ENCODE measurements around the gene ZNF724.
A peak's percentile ranks its signal among the peaks of the same experiment; 100 is the strongest.

The ZNF724 gene

DNA sequence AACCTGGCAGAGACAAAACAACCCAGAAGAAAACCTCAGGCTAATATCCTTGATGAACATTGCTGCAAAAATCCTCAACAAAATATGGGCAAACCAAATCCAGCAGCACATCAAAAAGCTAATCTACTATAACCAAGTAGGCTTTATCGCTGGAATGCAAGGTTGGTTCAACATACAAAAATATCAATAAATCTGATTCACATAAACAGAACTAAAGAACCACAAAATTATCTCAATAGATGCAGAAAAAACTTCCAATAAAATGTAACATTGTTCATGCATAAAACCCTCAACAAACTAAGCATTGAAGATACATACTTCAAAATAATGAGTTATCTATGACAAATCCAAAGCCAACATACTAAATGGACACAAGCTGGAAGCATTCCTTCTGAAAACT is 8.8 kb downstream of the ZNF724 start:
- DNase-seq (ENCODE audit: low read depth) = no peak

DNA sequence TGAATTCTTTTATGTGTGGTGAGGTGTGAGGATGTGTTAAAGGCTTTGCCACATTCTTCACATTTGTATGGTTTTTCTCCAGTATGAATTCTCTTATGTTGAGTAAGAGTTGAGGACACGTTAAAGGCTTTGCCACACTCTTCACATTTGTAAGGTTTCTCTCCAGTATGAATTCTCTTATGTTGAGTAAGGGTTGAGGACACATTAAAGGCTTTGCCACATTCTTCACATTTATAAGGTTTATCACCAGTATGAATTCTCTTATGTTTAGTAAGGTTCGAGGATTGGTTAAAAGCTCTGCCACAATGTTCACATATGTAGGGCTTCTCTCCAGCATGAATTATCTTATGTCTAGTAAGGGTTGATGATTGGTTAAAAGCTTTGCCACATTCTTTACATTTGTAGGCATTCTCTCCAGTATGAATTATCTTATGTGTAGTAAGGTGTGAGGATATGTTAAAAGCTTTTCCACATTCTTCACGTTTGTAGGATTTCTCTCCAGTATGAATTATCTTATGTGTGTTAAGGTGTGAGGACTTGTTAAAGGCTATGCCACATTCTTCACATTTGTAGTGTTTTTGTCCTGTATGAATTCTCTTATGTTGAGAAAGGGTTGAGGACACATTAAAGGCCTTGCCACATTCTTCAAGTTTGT is 27.1 kb downstream of the ZNF724 start:
- DNase-seq (ENCODE audit: low read depth) = no peak

DNA sequence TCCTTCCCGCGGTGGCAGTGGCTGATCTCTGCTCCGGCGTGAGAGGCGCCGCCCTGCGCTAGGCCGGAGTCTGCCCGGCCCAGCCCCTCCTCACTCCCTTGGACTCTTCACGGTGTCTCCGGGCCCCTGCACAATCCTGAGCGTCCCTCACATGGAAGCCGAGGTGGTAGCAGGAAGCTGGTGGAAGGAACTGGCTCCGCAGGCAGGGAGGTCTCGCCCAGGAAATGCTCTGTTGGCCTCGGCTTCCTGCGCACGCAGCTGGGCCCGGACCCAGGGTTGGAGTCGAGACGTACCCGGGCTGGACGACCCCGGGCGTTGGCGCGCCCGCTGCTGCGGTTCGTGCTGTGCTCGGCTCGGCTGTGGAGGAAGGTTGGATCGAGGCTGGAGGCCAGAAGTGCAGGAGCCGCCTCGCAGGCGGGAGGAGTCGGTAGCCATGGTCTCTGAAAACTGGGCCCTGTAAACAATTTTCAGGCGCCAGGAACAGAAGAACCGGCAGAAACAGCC is 46.3 kb downstream of the ZNF724 start:
- peak; percentile 12 for DNase-seq (ENCODE audit: low read depth)

GRCh38 chr19:23190341-23190740 is 59.9 kb downstream of the ZNF724 start:
- no peak for DNase-seq (ENCODE audit: low read depth)

GRCh38 chr19:23183251-23183650 is 66.9 kb downstream of the ZNF724 start:
- DNase-seq (ENCODE audit: low read depth) = no peak
